ENCODE data around the gene ZG16B. TPM values are rescaled to one million over a fixed set of nuclear protein-coding genes. Genes with fewer than 3 reads are reported as not detected.

Gene ZG16B
- total and polyA plus RNA-seq, 2 donors = 0.85 to 1.2 TPM

DNA sequence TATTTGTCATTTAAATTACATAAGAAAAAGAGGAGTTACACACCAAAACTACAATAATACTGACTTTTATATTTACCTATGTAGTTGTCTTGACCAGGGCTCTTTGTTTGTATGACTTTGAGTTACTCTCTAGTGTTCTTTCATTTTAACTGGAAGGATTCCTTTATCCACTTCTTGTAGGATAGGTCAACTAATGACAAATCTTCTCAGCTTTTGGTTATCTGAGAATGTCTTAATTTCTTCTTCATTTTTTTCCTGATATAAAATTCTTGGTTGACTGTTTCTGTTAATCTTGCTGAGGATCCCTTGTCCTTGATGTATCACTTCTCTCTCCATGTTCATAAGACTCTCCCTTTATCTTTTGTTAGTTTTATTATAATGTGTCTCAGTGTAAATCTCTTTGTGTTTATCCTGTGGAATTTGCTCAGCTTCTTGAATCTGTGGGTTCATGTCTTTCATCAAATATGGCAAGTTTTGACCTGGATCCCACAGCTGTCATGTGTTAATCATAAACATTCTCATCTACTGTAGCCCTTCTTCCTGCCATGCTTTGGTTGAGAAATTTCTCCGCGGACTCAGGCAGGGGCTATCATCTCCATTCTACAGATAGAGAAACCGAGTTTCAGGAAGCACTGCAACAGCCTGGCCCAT is 26.4 kb upstream of the ZG16B start:
- no peak overlapping the region for H3K4me3 ChIP-seq (ENCODE audit: low read length in 2 of 2)
- no peak overlapping the region for H3K27ac ChIP-seq (ENCODE audit: low read depth in 1 of 2, low read length in 1 of 2)
- peaks cover 0 to 2% of the 10 kb centered on the region in 2 donors for H3K27me3 ChIP-seq (ENCODE audit: control insufficient read depth in 2 of 2, insufficient read depth in 1 of 2, low read length in 1 of 2)
- H3K4me1 ChIP-seq (ENCODE audit: control insufficient read depth in 2 of 2, insufficient read depth in 2 of 2, low read length in 2 of 2) = no peaks in the 10 kb centered on the region
- no peak for DNase-seq (ENCODE audit: low read depth in 6 of 9, low spot score in 9 of 9)
- WGBS = 86% methylated on average over 3 of the region's 3 CpGs
- H3K9me3 ChIP-seq (ENCODE audit: control insufficient read depth in 2 of 2, insufficient read depth in 1 of 2, low read length in 1 of 2) = peaks cover 0 to 20% of the 10 kb centered on the region in 2 donors
- no peaks in the 10 kb centered on the region for H3K36me3 ChIP-seq (ENCODE audit: control insufficient read depth in 2 of 2, insufficient read depth in 2 of 2, low read length in 1 of 2)

DNA sequence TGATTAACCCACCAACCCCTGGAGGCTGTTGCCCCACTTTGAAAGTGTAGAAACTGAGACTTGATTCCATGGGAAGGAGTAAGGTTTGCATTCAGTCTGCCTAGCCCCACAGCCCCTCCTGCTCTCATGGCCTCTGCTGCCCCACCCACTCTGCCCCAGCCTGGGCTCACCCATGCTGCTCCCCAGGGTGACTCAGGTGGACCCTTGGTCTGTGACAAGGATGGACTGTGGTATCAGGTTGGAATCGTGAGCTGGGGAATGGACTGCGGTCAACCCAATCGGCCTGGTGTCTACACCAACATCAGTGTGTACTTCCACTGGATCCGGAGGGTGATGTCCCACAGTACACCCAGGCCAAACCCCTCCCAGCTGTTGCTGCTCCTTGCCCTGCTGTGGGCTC is 25.4 kb upstream of the ZG16B start:
- H3K4me1 ChIP-seq (ENCODE audit: control insufficient read depth in 2 of 2, insufficient read depth in 2 of 2, low read length in 2 of 2) = no peaks in the 10 kb centered on the region
- H3K4me3 ChIP-seq (ENCODE audit: low read length in 2 of 2) = no peak overlapping the region
- 89% methylated on average over 4 of the region's 4 CpGs for WGBS
- no peaks in the 10 kb centered on the region for H3K36me3 ChIP-seq (ENCODE audit: control insufficient read depth in 2 of 2, insufficient read depth in 2 of 2, low read length in 1 of 2)
- no peak overlapping the region for H3K27ac ChIP-seq (ENCODE audit: low read depth in 1 of 2, low read length in 1 of 2)
- H3K9me3 ChIP-seq (ENCODE audit: control insufficient read depth in 2 of 2, insufficient read depth in 1 of 2, low read length in 1 of 2) = peaks cover 0 to 20% of the 10 kb centered on the region in 2 donors
- H3K27me3 ChIP-seq (ENCODE audit: control insufficient read depth in 2 of 2, insufficient read depth in 1 of 2, low read length in 1 of 2) = no peaks in the 10 kb centered on the region
- no peak for DNase-seq (ENCODE audit: low read depth in 6 of 9, low spot score in 9 of 9)

DNA sequence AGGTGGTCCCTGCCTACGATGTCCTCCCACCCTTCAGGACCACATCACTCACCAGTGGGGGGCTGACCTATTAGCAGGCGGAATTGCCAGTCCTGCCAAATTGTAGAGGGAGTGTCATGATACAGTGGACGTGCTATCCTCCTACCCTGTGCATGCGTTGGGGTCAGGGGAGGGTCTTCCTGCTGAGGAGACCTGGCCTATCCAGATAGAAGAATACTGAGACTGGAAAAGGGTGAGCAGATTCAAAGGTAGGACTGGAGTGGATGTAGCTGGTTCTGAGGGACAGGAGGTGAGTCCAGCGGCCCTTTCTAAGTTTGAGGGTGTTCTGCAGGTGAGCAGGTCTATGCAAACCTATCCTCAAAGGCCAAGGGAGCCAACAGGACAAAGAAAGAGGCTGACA is 23.8 kb upstream of the ZG16B start:
- Histone ChIP-seq H3K4me1 (ENCODE audit: control insufficient read depth in 2 of 2, insufficient read depth in 2 of 2, low read length in 2 of 2) (no peaks in the 10 kb centered on the region), H3K36me3 (ENCODE audit: control insufficient read depth in 2 of 2, insufficient read depth in 2 of 2, low read length in 1 of 2) (no peaks in the 10 kb centered on the region), H3K9me3 (ENCODE audit: control insufficient read depth in 2 of 2, insufficient read depth in 1 of 2, low read length in 1 of 2) (peaks cover 0 to 20% of the 10 kb centered on the region in 2 donors), H3K27me3 (ENCODE audit: control insufficient read depth in 2 of 2, insufficient read depth in 1 of 2, low read length in 1 of 2) (peaks cover 0 to 3% of the 10 kb centered on the region in 2 donors), H3K4me3 (ENCODE audit: low read length in 2 of 2) (no peak overlapping the region), H3K27ac (ENCODE audit: low read depth in 1 of 2, low read length in 1 of 2) (no peak overlapping the region)
- DNase-seq (ENCODE audit: low read depth in 6 of 9, low spot score in 9 of 9) = no peak
- 90% methylated on average over 5 of the region's 5 CpGs for WGBS

GRCh38 chr16:2808181-2808580 is 21.9 kb upstream of the ZG16B start:
- Histone ChIP-seq H3K36me3 (ENCODE audit: control insufficient read depth in 2 of 2, insufficient read depth in 2 of 2, low read length in 1 of 2) (no peaks in the 10 kb centered on the region), H3K4me3 (ENCODE audit: low read length in 2 of 2) (no peak overlapping the region), H3K27ac (ENCODE audit: low read depth in 1 of 2, low read length in 1 of 2) (no peak overlapping the region), H3K9me3 (ENCODE audit: control insufficient read depth in 2 of 2, insufficient read depth in 1 of 2, low read length in 1 of 2) (peaks cover 0 to 20% of the 10 kb centered on the region in 2 donors), H3K27me3 (ENCODE audit: control insufficient read depth in 2 of 2, insufficient read depth in 1 of 2, low read length in 1 of 2) (peaks cover 0 to 8% of the 10 kb centered on the region in 2 donors), H3K4me1 (ENCODE audit: control insufficient read depth in 2 of 2, insufficient read depth in 2 of 2, low read length in 2 of 2) (no peaks in the 10 kb centered on the region)
- 91% methylated on average over 7 of the region's 7 CpGs for WGBS
- no peak for DNase-seq (ENCODE audit: low read depth in 6 of 9, low spot score in 9 of 9)

DNA sequence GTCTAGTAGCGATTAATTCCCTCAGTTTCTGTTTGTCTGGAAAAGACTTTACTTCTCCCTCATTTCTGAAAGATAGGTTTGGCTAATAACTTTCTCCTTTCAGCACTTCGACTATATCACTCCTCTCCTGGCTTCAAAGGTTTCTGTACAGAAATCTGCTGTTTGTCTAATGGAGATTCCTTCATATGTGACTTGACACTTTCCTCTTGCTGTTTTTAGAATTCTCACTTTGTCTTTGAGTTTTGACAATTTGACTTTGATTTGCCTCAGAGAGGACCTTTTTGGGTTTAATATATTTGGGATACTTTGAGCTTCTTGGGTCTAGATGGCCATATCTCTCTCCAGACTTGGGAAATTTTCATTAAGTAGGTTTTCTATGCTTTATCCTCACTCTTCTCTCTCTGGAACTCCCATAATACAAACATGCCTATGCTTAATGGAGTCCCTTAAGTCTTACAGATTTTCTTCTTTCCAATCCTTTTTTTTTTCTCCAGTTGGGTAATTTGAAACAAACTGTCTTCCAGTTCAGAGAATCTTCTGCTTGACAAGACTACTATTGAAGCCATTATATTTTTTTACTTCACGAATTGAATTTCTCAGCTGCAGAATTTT is 20.8 kb upstream of the ZG16B start:
- H3K36me3 ChIP-seq (ENCODE audit: control insufficient read depth in 2 of 2, insufficient read depth in 2 of 2, low read length in 1 of 2) = no peaks in the 10 kb centered on the region
- 86% methylated on average over 3 of the region's 3 CpGs for WGBS
- no peaks in the 10 kb centered on the region for H3K4me1 ChIP-seq (ENCODE audit: control insufficient read depth in 2 of 2, insufficient read depth in 2 of 2, low read length in 2 of 2)
- H3K4me3 ChIP-seq (ENCODE audit: low read length in 2 of 2) = no peak overlapping the region
- no peak for DNase-seq (ENCODE audit: low read depth in 6 of 9, low spot score in 9 of 9)
- H3K27ac ChIP-seq (ENCODE audit: low read depth in 1 of 2, low read length in 1 of 2) = no peak overlapping the region
- peaks cover 0 to 16% of the 10 kb centered on the region in 2 donors for H3K9me3 ChIP-seq (ENCODE audit: control insufficient read depth in 2 of 2, insufficient read depth in 1 of 2, low read length in 1 of 2)
- peaks cover 0 to 8% of the 10 kb centered on the region in 2 donors for H3K27me3 ChIP-seq (ENCODE audit: control insufficient read depth in 2 of 2, insufficient read depth in 1 of 2, low read length in 1 of 2)

DNA sequence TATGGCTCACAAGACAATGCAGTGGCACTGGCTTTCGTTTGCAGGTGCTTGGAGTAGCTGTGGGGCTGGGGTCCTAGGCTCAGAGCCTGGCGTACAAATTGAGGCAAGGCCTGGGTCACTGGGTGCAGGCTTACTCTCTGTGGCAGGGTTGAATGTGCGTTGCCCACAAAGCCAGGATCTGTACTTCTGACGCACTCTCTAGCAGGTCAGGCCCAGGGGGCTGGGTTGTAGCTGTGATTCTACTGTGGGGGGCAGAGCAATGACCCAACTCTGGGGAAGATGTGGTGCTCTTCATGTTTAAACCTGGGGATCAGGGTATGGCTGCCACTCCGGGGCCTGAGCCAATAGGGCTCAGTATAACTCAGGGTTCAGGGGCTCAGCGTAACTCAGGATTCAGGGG is 19.5 kb upstream of the ZG16B start:
- 87% methylated on average over 6 of the region's 6 CpGs for WGBS
- Histone ChIP-seq H3K4me3 (ENCODE audit: low read length in 2 of 2) (no peak overlapping the region), H3K36me3 (ENCODE audit: control insufficient read depth in 2 of 2, insufficient read depth in 2 of 2, low read length in 1 of 2) (no peaks in the 10 kb centered on the region), H3K27ac (ENCODE audit: low read depth in 1 of 2, low read length in 1 of 2) (no peak overlapping the region), H3K4me1 (ENCODE audit: control insufficient read depth in 2 of 2, insufficient read depth in 2 of 2, low read length in 2 of 2) (no peaks in the 10 kb centered on the region), H3K27me3 (ENCODE audit: control insufficient read depth in 2 of 2, insufficient read depth in 1 of 2, low read length in 1 of 2) (peaks cover 0 to 10% of the 10 kb centered on the region in 2 donors), H3K9me3 (ENCODE audit: control insufficient read depth in 2 of 2, insufficient read depth in 1 of 2, low read length in 1 of 2) (peaks cover 0 to 5% of the 10 kb centered on the region in 2 donors)
- DNase-seq (ENCODE audit: low read depth in 6 of 9, low spot score in 9 of 9) = no peak

DNA sequence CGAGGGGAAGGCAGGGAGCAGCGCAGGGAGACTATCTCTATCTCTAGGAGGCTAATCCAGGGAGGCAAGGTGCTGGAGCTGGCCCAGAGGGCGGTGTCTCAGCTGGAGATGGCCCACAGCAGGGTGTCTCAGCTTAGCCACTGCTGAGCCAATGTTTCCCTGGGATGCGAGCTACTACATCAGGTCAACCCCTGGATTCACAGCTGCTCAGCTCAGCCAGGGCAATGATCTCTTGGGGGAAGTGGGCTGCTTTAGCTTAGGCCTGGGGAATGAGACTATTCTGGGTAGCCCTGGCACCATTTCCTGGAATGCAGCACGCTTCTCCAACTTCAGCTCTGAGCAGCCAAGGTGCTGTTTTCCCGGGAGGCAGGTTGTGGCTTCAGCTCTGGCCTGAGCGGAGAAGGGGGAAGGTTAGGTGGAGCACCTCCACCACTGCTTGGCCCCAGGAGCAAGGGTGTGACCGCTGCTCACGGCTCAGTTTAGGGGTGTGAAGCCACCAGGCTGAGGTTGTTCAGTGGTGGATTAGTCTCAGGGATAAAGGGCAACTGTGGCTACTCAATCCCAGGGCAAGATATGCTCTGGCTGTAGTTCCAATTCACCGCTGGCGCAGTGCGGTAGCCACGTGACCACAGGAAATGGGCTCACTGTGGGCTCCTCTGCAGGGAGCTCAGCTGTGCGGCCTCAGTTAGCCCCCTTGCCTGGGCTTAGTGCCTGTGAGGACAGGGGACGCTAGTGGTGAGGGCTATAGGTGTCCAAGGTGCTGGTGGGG is 18.2 kb upstream of the ZG16B start:
- Histone ChIP-seq H3K4me1 (ENCODE audit: control insufficient read depth in 2 of 2, insufficient read depth in 2 of 2, low read length in 2 of 2) (no peaks in the 10 kb centered on the region), H3K9me3 (ENCODE audit: control insufficient read depth in 2 of 2, insufficient read depth in 1 of 2, low read length in 1 of 2) (no peaks in the 10 kb centered on the region), H3K27ac (ENCODE audit: low read depth in 1 of 2, low read length in 1 of 2) (no peak overlapping the region), H3K27me3 (ENCODE audit: control insufficient read depth in 2 of 2, insufficient read depth in 1 of 2, low read length in 1 of 2) (peaks cover 0 to 10% of the 10 kb centered on the region in 2 donors), H3K36me3 (ENCODE audit: control insufficient read depth in 2 of 2, insufficient read depth in 2 of 2, low read length in 1 of 2) (no peaks in the 10 kb centered on the region), H3K4me3 (ENCODE audit: low read length in 2 of 2) (no peak overlapping the region)
- WGBS = 87% methylated on average over 15 of the region's 15 CpGs
- no peak for DNase-seq (ENCODE audit: low read depth in 6 of 9, low spot score in 9 of 9)

GRCh38 chr16:2813771-2814221 is 16.3 kb upstream of the ZG16B start:
- H3K27me3 ChIP-seq (ENCODE audit: control insufficient read depth in 2 of 2, insufficient read depth in 1 of 2, low read length in 1 of 2) = peaks cover 0 to 12% of the 10 kb centered on the region in 2 donors
- H3K4me1 ChIP-seq (ENCODE audit: control insufficient read depth in 2 of 2, insufficient read depth in 2 of 2, low read length in 2 of 2) = no peaks in the 10 kb centered on the region
- no peak overlapping the region for H3K4me3 ChIP-seq (ENCODE audit: low read length in 2 of 2)
- WGBS = 87% methylated on average over 7 of the region's 7 CpGs
- no peak overlapping the region for H3K27ac ChIP-seq (ENCODE audit: low read depth in 1 of 2, low read length in 1 of 2)
- no peaks in the 10 kb centered on the region for H3K36me3 ChIP-seq (ENCODE audit: control insufficient read depth in 2 of 2, insufficient read depth in 2 of 2, low read length in 1 of 2)
- H3K9me3 ChIP-seq (ENCODE audit: control insufficient read depth in 2 of 2, insufficient read depth in 1 of 2, low read length in 1 of 2) = no peaks in the 10 kb centered on the region
- no peak for DNase-seq (ENCODE audit: low read depth in 6 of 9, low spot score in 9 of 9)

Data from thymus (tissue), 11 donors.